HCT116 (cell line): ENCODE data around the gene HDLBP. TPM values are rescaled to one million over a fixed set of nuclear protein-coding genes. Genes with fewer than 3 reads are reported as not detected.

Experiments
- ATAC-seq: fragments of 200-7000 bp; cut with Tn5 transposase; 2 replicates; pipeline ENCODE4 v1.9.1; 2020; ENCODE audit warnings: mild to moderate bottlenecking, moderate library complexity
- BruUV-seq: library from RNA; stranded (reverse); fragments of 400-500 nt; replicated peaks from 2 replicates; lab custom pipeline; 2021; lab: Mats Ljungman, UMichigan
- CTCF ChIA-PET: fragments of 300-600 bp; sonication (Branson Sonifier 250); formaldehyde crosslinking; loops from one replicate; lab custom pipeline; 2021; ENCODE audit warnings: antibody characterized with exemption; lab: Charles Lee
- POLR2A ChIA-PET: fragments of 300-600, 350-600 bp; sonication (Branson Sonifier 250); formaldehyde crosslinking; loops from one replicate; lab custom pipeline; 2021; ENCODE audit warnings: antibody characterized with exemption; lab: Charles Lee
- RAD21 ChIA-PET, 2 experiments: fragments of 300-600 bp; sonication (Branson Sonifier 250); formaldehyde crosslinking; loops; one replicate each; lab custom pipeline; 2023; ENCODE audit warnings: low total read pairs in 2 of 2; ENCODE audit not compliant: uncharacterized antibody in 2 of 2, unreplicated experiment in 2 of 2, low non-redundant PET in 1 of 2; lab: Charles Lee
- DNase-seq: peaks from one replicate; pipeline ENCODE4 v3.0.0-alpha.2; 2010; ENCODE audit warnings: low read depth, low spot score
- H2AFZ ChIP-seq: fragments of 200-600 bp; shearing (Covaris generic), sonication (generic); 2 replicates; pipeline ENCODE4 v1.6.1; 2017; ENCODE audit warnings: low read depth, mixed run types, mixed read lengths, antibody characterized with exemption, low read length; ENCODE audit not compliant: poor library complexity, severe bottlenecking
- H3K27ac ChIP-seq: 2 replicates; pipeline ENCODE4 v1.5.1; 2012; ENCODE audit warnings: low read depth, low read length
- H3K27me3 ChIP-seq: fragments of 200-600 bp; sonication (generic); 2 replicates; pipeline ENCODE4 v1.6.1; 2016; ENCODE audit warnings: mixed run types, low read length, mixed read lengths; ENCODE audit not compliant: insufficient read depth
- H3K36me3 ChIP-seq, 2 experiments: fragments of 200-500 bp in 1 of 2; fragments of 200-600 bp in 1 of 2; sonication (Bioruptor generic) in 1 of 2; sonication (generic) in 1 of 2; 2 replicates each; pipeline versions ENCODE4 v1.5.1 to v1.6.1; 2014 to 2016; ENCODE audit warnings: low read length in 2 of 2, inconsistent platforms in 1 of 2, mixed read lengths in 1 of 2, mixed run types in 1 of 2; ENCODE audit not compliant: insufficient read depth in 2 of 2, control insufficient read depth in 1 of 2
- H3K4me1 ChIP-seq, 2 experiments: fragments of 200-600 bp in 1 of 2; sonication (generic) in 1 of 2; 2 replicates each; pipeline versions ENCODE4 v1.5.1 to v1.6.1; 2012 to 2017; ENCODE audit warnings: low read length in 2 of 2, inconsistent platforms in 1 of 2, mild to moderate bottlenecking in 1 of 2, mixed read lengths in 1 of 2, mixed run types in 1 of 2, moderate library complexity in 1 of 2; ENCODE audit not compliant: insufficient read depth in 2 of 2, control insufficient read depth in 1 of 2
- H3K4me2 ChIP-seq: fragments of 200-600 bp; sonication (generic); 2 replicates; pipeline ENCODE4 v1.6.1; 2017; ENCODE audit warnings: mixed run types, low read length, mixed read lengths
- H3K4me3 ChIP-seq, 2 experiments: fragments of 200-600 bp in 1 of 2; sonication (generic) in 1 of 2; replicated peaks in 1 of 2; 2 replicates each; pipeline ENCODE4 v1.5.1; 2011 to 2016; ENCODE audit warnings: low read length in 2 of 2, control low read depth in 1 of 2, low read depth in 1 of 2, mild to moderate bottlenecking in 1 of 2, mixed read lengths in 1 of 2, mixed run types in 1 of 2
- H3K79me2 ChIP-seq: fragments of 200-600 bp; sonication (generic); 2 replicates; pipeline ENCODE4 v1.6.1; 2017; ENCODE audit warnings: mild to moderate bottlenecking, mixed run types, low read length, moderate library complexity, mixed read lengths; ENCODE audit not compliant: insufficient read depth
- H3K9ac ChIP-seq: fragments of 200-600 bp; sonication (generic); 2 replicates; pipeline ENCODE4 v1.6.1; 2016; ENCODE audit warnings: low read length, mixed read lengths
- H3K9me2 ChIP-seq: fragments of 200-600 bp; sonication (generic), shearing (Covaris generic); 2 replicates; pipeline ENCODE4 v1.6.1; 2017; ENCODE audit warnings: mixed run types, mild to moderate bottlenecking, moderate library complexity; ENCODE audit not compliant: insufficient read depth
- H3K9me3 ChIP-seq, 2 experiments: fragments of 200-500 bp in 1 of 2; fragments of 200-600 bp in 1 of 2; sonication (Bioruptor generic) in 1 of 2; sonication (generic) in 1 of 2; 2 replicates each; pipeline ENCODE4 v1.6.1; 2014 to 2017; ENCODE audit warnings: low read length in 2 of 2, mixed read lengths in 2 of 2, inconsistent platforms in 1 of 2, low read depth in 1 of 2, mild to moderate bottlenecking in 1 of 2, mixed run types in 1 of 2, moderate library complexity in 1 of 2; ENCODE audit not compliant: control insufficient read depth in 1 of 2, insufficient read depth in 1 of 2
- H4K20me1 ChIP-seq: fragments of 200-600 bp; sonication (generic), shearing (Covaris generic); 2 replicates; pipeline ENCODE4 v1.6.1; 2017; ENCODE audit warnings: mixed run types, mild to moderate bottlenecking, moderate library complexity; ENCODE audit not compliant: insufficient read depth
- CBX3 ChIP-seq: IDR thresholded peaks from 2 replicates; pipeline ENCODE4 v1.6.1; 2012; ENCODE audit warnings: low read depth
- intact Hi-C: fragments of 100-400 bp; cut with micrococcal nuclease; formaldehyde crosslinking; loops from 2 replicates; pipeline ENCODE4 v1.10.0; 2022
- total RNA-seq: library from RNA; stranded (reverse); gene quantifications from one replicate; pipeline ENCODE4 v1.2.1, GENCODE V29; 2021; ENCODE audit not compliant: unreplicated experiment
- TF ChIP-seq, protein P1 (sequence below), 3 experiments: fragments of 200-600 bp in 1 of 3; sonication (generic) in 1 of 3; IDR thresholded peaks in 2 of 3; conservative IDR thresholded peaks in 1 of 3; 2 replicates each; pipeline ENCODE4 v1.5.1; 2012 to 2017; ENCODE audit warnings: low read depth in 2 of 3, low read length in 2 of 3, antibody characterized with exemption in 1 of 3, borderline replicate concordance in 1 of 3, control low read depth in 1 of 3, mild to moderate bottlenecking in 1 of 3, mixed read lengths in 1 of 3, mixed run types in 1 of 3, moderate library complexity in 1 of 3; ENCODE audit not compliant: insufficient read depth in 1 of 3
- TF ChIP-seq, protein P2 (sequence below): IDR thresholded peaks from 2 replicates; pipeline ENCODE4 v1.6.1; 2012

HDLBP gene
- total RNA-seq, 1 experiment from 2014 or later = 462 TPM

DNA sequence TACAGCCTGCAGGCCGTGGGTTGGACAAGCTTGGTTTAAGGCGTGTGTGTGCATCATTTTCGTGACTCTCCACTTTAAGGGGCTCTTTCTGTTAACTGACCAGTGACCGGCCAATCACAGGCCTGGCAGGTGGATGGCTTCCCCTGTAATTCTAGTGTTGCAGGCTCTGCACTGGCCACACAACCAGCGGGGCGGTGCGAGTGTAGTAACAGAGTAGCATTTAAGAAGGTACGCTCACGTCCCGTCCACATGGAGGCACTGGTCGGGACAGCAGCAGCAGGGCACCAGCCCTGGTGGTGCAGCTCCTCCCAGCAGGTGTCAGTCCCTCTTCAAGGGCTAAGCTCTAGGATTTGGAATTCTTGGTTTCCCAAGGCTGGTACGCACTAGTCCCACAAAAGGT, 135.0 kb downstream of the HDLBP start:
- intact Hi-C loops = no loop called here
- POLR2A ChIA-PET = no interaction called here
- Histone ChIP-seq H3K9ac (no peak overlapping the region), H3K4me3 (no peak overlapping the region), H4K20me1 (no peaks in the 10 kb centered on the region), H3K9me2 (no peaks in the 10 kb centered on the region), H3K9me3 (no peaks in the 10 kb centered on the region), H3K27ac (no peak overlapping the region), H3K36me3 (no peaks in the 10 kb centered on the region), H3K27me3 (no peaks in the 10 kb centered on the region), H3K4me1 (no peaks in the 10 kb centered on the region)
- no TSS peak for BruUV-seq
- RAD21 ChIA-PET = no interaction called here
- ATAC-seq = peak; percentile 86
- TF ChIP-seq, protein P1, sequence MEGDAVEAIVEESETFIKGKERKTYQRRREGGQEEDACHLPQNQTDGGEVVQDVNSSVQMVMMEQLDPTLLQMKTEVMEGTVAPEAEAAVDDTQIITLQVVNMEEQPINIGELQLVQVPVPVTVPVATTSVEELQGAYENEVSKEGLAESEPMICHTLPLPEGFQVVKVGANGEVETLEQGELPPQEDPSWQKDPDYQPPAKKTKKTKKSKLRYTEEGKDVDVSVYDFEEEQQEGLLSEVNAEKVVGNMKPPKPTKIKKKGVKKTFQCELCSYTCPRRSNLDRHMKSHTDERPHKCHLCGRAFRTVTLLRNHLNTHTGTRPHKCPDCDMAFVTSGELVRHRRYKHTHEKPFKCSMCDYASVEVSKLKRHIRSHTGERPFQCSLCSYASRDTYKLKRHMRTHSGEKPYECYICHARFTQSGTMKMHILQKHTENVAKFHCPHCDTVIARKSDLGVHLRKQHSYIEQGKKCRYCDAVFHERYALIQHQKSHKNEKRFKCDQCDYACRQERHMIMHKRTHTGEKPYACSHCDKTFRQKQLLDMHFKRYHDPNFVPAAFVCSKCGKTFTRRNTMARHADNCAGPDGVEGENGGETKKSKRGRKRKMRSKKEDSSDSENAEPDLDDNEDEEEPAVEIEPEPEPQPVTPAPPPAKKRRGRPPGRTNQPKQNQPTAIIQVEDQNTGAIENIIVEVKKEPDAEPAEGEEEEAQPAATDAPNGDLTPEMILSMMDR (IDR thresholded peaks at IDR 0.05 in 2 of 3, conservative IDR thresholded peaks at IDR 0.05 in 1 of 3; ENCODE audit: borderline replicate concordance in 1 of 3, insufficient read depth in 1 of 3, low read depth in 2 of 3, low read length in 2 of 3) = peak; percentile 4 to 21 (median 12); a peak in 1 of 6 replicates
- TF ChIP-seq CBX3 = no peak
- TF ChIP-seq, all 23 proteins: peak for 1
- no peaks in the 10 kb centered on the region for H3K79me2 ChIP-seq
- no peak overlapping the region for H3K4me2 ChIP-seq
- DNase-seq = peak; percentile 19
- CTCF ChIA-PET = no interaction called here
- no peak overlapping the region for H2AFZ ChIP-seq

- Histone ChIP-seq H3K27ac (no peak overlapping the region), H3K79me2 (no peaks in the 10 kb centered on the region), H3K9me2 (no peaks in the 10 kb centered on the region), H3K9me3 (no peaks in the 10 kb centered on the region), H3K27me3 (no peaks in the 10 kb centered on the region), H3K36me3 (no peaks in the 10 kb centered on the region), H2AFZ (no peak overlapping the region), H4K20me1 (no peaks in the 10 kb centered on the region), H3K4me3 (no peak overlapping the region), H3K4me2 (no peak overlapping the region), H3K4me1 (no peaks in the 10 kb centered on the region), H3K9ac (no peak overlapping the region)
- CTCF ChIA-PET = no interaction called here
- no TSS peak for BruUV-seq
- no peak for DNase-seq
- POLR2A ChIA-PET = no interaction called here
- intact Hi-C loops = no loop called here
- RAD21 ChIA-PET = no interaction called here
- TF ChIP-seq, protein P2, sequence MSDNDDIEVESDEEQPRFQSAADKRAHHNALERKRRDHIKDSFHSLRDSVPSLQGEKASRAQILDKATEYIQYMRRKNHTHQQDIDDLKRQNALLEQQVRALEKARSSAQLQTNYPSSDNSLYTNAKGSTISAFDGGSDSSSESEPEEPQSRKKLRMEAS = no peak
- no peak for ATAC-seq
These were observed 135.6 kb downstream of the HDLBP start for GRCh38 chr2:241179899-241180298.
